DOHH2 (cell line): ENCODE data around the gene KIF2A.

Experiments used
- CTCF ChIP-seq: fragments of 200-600 bp; sonication (generic); IDR thresholded peaks from one replicate; pipeline ENCODE4 v1.5.1; 2014; ENCODE audit warnings: antibody characterized with exemption, mild to moderate bottlenecking, low read depth, low read length; ENCODE audit not compliant: poor library complexity, severe bottlenecking
- EZH2phosphoT487 ChIP-seq: fragments of 200-600 bp; sonication (generic); IDR thresholded peaks from 2 replicates; pipeline ENCODE4 v1.6.1; 2017; ENCODE audit warnings: borderline replicate concordance, mild to moderate bottlenecking, antibody characterized with exemption, low read length, moderate library complexity, mixed read lengths

- no peak for TF ChIP-seq CTCF
- TF ChIP-seq EZH2phosphoT487: no peak
Observed at GRCh38 chr5:62334082-62334481, 28.1 kb downstream of the KIF2A start.
